HEK293 (cell line): Measurements from ENCODE around the gene DLL1.

Experiments used
- CTCF ChIA-PET: fragments of 350-600 bp; formaldehyde crosslinking; extraction: SDS; loops from one replicate; lab custom pipeline; 2021; ENCODE audit warnings: antibody characterized with exemption; lab: Yijun Ruan, JAX
- POLR2A ChIA-PET: fragments of 300-600 bp; formaldehyde crosslinking; extraction: SDS; loops from one replicate; lab custom pipeline; 2020; ENCODE audit warnings: antibody characterized with exemption, inconsistent platforms; lab: Yijun Ruan, JAX
- H3K27ac ChIP-seq: fragments of 200-500 bp; sonication (Bioruptor generic); 2 replicates; pipeline ENCODE4 v1.5.1; 2014; ENCODE audit warnings: low read depth, low read length, control low read depth, inconsistent platforms; ENCODE audit errors: extremely low read depth
- H3K36me3 ChIP-seq, 2 experiments: fragments of 200-500 bp in 1 of 2; sonication (Bioruptor generic) in 1 of 2; 1 replicate in 1 of 2; 2 replicates in 1 of 2; pipeline ENCODE4 v1.5.1; 2014 to 2017; ENCODE audit warnings: inconsistent platforms in 2 of 2, low read length in 2 of 2; ENCODE audit not compliant: control insufficient read depth in 2 of 2, insufficient read depth in 1 of 2
- H3K4me1 ChIP-seq: fragments of 200-500 bp; sonication (Bioruptor generic); 2 replicates; pipeline ENCODE4 v1.5.1; 2014; ENCODE audit warnings: mild to moderate bottlenecking, low read length, inconsistent platforms; ENCODE audit not compliant: control insufficient read depth, insufficient read depth
- H3K4me3 ChIP-seq: 2 replicates; pipeline ENCODE4 v1.5.1; 2011; ENCODE audit warnings: low read depth, mild to moderate bottlenecking, control low read depth, low read length, moderate library complexity
- H3K9me3 ChIP-seq: fragments of 200-500 bp; sonication (Bioruptor generic); 2 replicates; pipeline ENCODE4 v1.5.1; 2014; ENCODE audit warnings: low read depth, low read length, inconsistent platforms; ENCODE audit not compliant: control insufficient read depth, insufficient read depth
- OSR2 ChIP-seq: fragments of 450-650 bp; formaldehyde crosslinking; IDR thresholded peaks from 2 replicates; pipeline ENCODE4 v1.5.1; 2016; ENCODE audit warnings: missing biosample characterization, missing genetic modification characterization
- ZNF121 ChIP-seq: fragments of 450-650 bp; formaldehyde crosslinking; IDR thresholded peaks from 2 replicates; pipeline ENCODE4 v1.5.1; 2016; ENCODE audit warnings: missing biosample characterization, missing genetic modification characterization
- ZNF623 ChIP-seq: fragments of 450-650 bp; formaldehyde crosslinking; IDR thresholded peaks from 2 replicates; pipeline ENCODE4 v1.5.1; 2016; ENCODE audit warnings: missing biosample characterization, missing genetic modification characterization

The DLL1 gene

GRCh38 chr6:170233286-170234205, 57.3 kb downstream of the DLL1 start:
- TF ChIP-seq OSR2 (tag by site-specific recombination) (no peak), ZNF623 (tag by site-specific recombination) (no peak), ZNF121 (tag by site-specific recombination) (no peak)
- no peaks in the 10 kb centered on the region for H3K9me3 ChIP-seq
- H3K27ac ChIP-seq = no peak overlapping the region
- ChIA-PET POLR2A (no interaction called here), CTCF (no interaction called here)
- H3K4me1 ChIP-seq = no peaks in the 10 kb centered on the region
- no peak overlapping the region for H3K4me3 ChIP-seq
- no peaks in the 10 kb centered on the region for H3K36me3 ChIP-seq
